ENCODE results near the gene RPL41.

- TF ChIP-seq CTCF (IDR thresholded peaks at IDR 0.05) = no peak
- no peak for TF ChIP-seq POLR2A (IDR thresholded peaks at IDR 0.05)
- TF ChIP-seq POLR2AphosphoS5 (IDR thresholded peaks at IDR 0.05) = no peak
Observed at GRCh38 chr12:56071648-56072047, 44.8 kb upstream of the RPL41 start.
